ENCODE data around the gene BARD1. TPM values are rescaled to one million over a fixed set of nuclear protein-coding genes. Genes with fewer than 3 reads are reported as not detected.
"Not testable (repeated sequence)": the region's sequence is repeated elsewhere in the genome, so short reads cannot be mapped to it uniquely, and the experiment has no call there.

BARD1 gene
- total RNA-seq, 1 donor from 2014 or later = 11.3 TPM

- TF ChIP-seq, protein P1, sequence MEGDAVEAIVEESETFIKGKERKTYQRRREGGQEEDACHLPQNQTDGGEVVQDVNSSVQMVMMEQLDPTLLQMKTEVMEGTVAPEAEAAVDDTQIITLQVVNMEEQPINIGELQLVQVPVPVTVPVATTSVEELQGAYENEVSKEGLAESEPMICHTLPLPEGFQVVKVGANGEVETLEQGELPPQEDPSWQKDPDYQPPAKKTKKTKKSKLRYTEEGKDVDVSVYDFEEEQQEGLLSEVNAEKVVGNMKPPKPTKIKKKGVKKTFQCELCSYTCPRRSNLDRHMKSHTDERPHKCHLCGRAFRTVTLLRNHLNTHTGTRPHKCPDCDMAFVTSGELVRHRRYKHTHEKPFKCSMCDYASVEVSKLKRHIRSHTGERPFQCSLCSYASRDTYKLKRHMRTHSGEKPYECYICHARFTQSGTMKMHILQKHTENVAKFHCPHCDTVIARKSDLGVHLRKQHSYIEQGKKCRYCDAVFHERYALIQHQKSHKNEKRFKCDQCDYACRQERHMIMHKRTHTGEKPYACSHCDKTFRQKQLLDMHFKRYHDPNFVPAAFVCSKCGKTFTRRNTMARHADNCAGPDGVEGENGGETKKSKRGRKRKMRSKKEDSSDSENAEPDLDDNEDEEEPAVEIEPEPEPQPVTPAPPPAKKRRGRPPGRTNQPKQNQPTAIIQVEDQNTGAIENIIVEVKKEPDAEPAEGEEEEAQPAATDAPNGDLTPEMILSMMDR (IDR thresholded peaks at IDR 0.05) = no peak
- ATAC-seq (no peak), DNase-seq (no peak)
- Histone ChIP-seq H3K4me3 (no peak overlapping the region), H3K9me3 (no peaks in the 10 kb centered on the region), H3K4me1 (no peaks in the 10 kb centered on the region), H3K27ac (no peak overlapping the region), H3K36me3 (peaks cover 2% of the 10 kb centered on the region), H3K27me3 (no peaks in the 10 kb centered on the region)
- intact Hi-C loops (cut with DNase I) = no loop called here
Measured at GRCh38 chr2:214796911-214797310, 12.6 kb downstream of the BARD1 start.

GRCh38 chr2:214783181-214783580 lies 26.3 kb downstream of the BARD1 start:
- ATAC-seq; intact Hi-C loops (cut with DNase I); DNase-seq; H3K4me1 ChIP-seq; H3K27ac ChIP-seq; H3K4me3 ChIP-seq; H3K27me3 ChIP-seq; H3K9me3 ChIP-seq: not testable (repeated sequence)
- H3K36me3 ChIP-seq = peaks cover 18% of the 10 kb centered on the region

- Histone ChIP-seq H3K9me3 (no peaks in the 10 kb centered on the region), H3K4me1 (no peaks in the 10 kb centered on the region), H3K4me3 (no peak overlapping the region), H3K27me3 (no peaks in the 10 kb centered on the region), H3K27ac (no peak overlapping the region), H3K36me3 (peaks cover 18% of the 10 kb centered on the region)
- TF ChIP-seq, protein P1 (IDR thresholded peaks at IDR 0.05) = no peak
- DNase-seq (no peak), ATAC-seq (no peak)
- intact Hi-C loops (cut with DNase I) = no loop called here
Measured at GRCh38 chr2:214782671-214783070, 26.8 kb downstream of the BARD1 start.

GRCh38 chr2:214781226-214781625 lies 28.3 kb downstream of the BARD1 start:
- intact Hi-C loops (cut with DNase I) = no loop called here
- Histone ChIP-seq H3K9me3 (no peaks in the 10 kb centered on the region), H3K27me3 (no peaks in the 10 kb centered on the region), H3K4me1 (no peaks in the 10 kb centered on the region), H3K36me3 (peaks cover 18% of the 10 kb centered on the region), H3K27ac (no peak overlapping the region), H3K4me3 (no peak overlapping the region)
- TF ChIP-seq, protein P1 (IDR thresholded peaks at IDR 0.05) = no peak
- no peak for DNase-seq
- ATAC-seq = no peak

DNA sequence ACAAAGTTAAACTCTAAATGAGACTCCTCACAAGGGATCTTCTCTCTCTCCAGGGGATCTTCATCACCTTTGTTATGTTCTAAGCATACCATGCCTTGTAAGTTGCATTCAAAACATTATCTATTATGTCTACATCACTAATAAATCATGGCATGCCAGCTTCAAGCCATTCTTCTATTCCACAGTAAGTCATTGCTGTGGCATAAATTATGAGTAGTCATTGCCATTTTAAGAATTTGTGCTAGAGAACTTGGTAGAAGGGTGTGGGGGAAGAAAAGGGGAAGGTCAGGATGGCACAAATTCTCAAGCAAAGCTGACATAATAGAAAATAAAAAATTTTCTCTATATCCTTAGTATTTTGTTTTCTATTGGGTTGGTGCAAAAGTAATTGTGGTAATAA lies 33.5 kb downstream of the BARD1 start:
- Histone ChIP-seq H3K27ac (no peak overlapping the region), H3K4me3 (no peak overlapping the region), H3K9me3 (no peaks in the 10 kb centered on the region), H3K27me3 (no peaks in the 10 kb centered on the region), H3K4me1 (no peaks in the 10 kb centered on the region), H3K36me3 (peaks cover 16% of the 10 kb centered on the region)
- TF ChIP-seq, protein P1 (IDR thresholded peaks at IDR 0.05) = no peak
- intact Hi-C loops (cut with DNase I) = no loop called here
- ATAC-seq = no peak
- no peak for DNase-seq

- TF ChIP-seq, protein P1 (IDR thresholded peaks at IDR 0.05) = no peak
Measured at GRCh38 chr2:214774108-214774507, 35.4 kb downstream of the BARD1 start.

More at GRCh38 chr2:214774108-214774507, 35.4 kb downstream of the BARD1 start:
- DNase-seq (no peak), ATAC-seq (no peak)
- Histone ChIP-seq H3K27me3 (no peaks in the 10 kb centered on the region), H3K36me3 (no peaks in the 10 kb centered on the region), H3K27ac (no peak overlapping the region), H3K4me3 (no peak overlapping the region), H3K4me1 (no peaks in the 10 kb centered on the region), H3K9me3 (no peaks in the 10 kb centered on the region)
- intact Hi-C loops (cut with DNase I) = no loop called here

Measured in upper lobe of right lung (tissue), 1 donor.